GM21723 (cell line): Measurements from ENCODE around the gene DAPK1.

Experiments used
- ATAC-seq: cut with Tn5 transposase; IDR thresholded peaks from one replicate; pipeline ENCODE4 v1.9.1; 2021; ENCODE audit warnings: mild to moderate bottlenecking, moderate library complexity; ENCODE audit not compliant: unreplicated experiment

Gene DAPK1

DNA sequence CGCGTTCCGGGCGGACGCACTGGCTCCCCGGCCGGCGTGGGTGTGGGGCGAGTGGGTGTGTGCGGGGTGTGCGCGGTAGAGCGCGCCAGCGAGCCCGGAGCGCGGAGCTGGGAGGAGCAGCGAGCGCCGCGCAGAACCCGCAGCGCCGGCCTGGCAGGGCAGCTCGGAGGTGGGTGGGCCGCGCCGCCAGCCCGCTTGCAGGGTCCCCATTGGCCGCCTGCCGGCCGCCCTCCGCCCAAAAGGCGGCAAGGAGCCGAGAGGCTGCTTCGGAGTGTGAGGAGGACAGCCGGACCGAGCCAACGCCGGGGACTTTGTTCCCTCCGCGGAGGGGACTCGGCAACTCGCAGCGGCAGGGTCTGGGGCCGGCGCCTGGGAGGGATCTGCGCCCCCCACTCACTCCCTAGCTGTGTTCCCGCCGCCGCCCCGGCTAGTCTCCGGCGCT, at the start of gene DAPK1:
TSS of gene DAPK1 (plus strand) at position 264 of the 442 bp plus-strand sequence. CDS start 1,211 bp downstream, outside the sequence.
- peak; percentile 53 for ATAC-seq

DNA sequence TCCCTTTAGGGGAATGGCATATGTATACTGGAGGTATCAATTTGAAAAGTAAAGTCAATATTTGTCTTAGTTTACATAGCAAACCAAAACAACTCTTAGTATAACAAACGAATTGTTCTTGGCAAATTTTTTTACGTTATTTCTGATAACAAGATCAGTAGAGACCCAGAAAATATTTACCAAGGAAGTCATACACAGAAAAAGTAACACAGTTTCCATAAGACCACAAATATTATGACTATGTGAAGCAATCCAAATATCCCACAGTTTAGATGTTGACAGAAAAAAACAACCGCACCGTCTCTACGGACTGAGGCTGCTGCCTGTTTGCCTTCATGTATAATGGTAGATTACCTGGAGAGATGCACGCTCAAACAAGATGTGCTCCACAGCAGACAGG, 46.5 kb upstream of the DAPK1 start:
- ATAC-seq: no peak

DNA sequence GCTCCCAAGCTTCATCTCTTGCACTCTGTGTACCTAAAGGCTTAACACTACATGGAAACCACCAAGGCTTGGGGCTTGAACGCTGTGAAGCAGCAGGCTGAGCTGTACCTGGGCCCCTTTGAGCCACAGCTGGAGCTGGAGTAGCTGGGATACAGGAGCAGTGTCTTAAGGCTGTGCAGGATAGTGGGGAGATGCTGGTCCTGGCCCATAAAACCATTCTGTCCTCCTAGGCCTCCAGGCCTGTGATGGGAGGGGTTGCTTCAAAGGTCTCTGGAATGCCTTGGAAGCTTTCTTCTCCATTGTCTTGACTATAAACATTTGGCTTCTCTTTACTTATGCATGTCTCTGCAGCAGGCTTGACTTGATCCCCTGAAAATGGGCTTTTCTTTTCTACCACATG, 42.3 kb upstream of the DAPK1 start:
- no peak for ATAC-seq

DNA sequence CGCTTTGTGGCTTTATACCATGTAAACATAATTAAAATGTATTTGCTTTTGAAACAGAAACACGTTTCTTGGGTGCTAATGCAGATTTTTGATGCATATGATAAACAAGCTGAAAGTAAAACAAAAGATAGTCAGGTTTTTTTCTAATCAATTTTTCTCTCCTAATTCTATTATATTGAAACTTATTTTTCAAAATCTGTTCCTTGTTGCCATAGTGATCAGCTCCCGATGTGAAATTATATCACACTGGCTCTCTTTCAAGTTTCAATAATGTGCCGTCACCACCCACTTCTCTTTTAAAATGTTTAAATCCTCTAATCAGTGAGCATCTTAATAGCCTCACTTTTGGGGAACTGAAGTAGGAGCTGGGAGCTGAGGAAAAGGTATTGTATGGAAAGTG, 36.4 kb upstream of the DAPK1 start:
- ATAC-seq: no peak

DNA sequence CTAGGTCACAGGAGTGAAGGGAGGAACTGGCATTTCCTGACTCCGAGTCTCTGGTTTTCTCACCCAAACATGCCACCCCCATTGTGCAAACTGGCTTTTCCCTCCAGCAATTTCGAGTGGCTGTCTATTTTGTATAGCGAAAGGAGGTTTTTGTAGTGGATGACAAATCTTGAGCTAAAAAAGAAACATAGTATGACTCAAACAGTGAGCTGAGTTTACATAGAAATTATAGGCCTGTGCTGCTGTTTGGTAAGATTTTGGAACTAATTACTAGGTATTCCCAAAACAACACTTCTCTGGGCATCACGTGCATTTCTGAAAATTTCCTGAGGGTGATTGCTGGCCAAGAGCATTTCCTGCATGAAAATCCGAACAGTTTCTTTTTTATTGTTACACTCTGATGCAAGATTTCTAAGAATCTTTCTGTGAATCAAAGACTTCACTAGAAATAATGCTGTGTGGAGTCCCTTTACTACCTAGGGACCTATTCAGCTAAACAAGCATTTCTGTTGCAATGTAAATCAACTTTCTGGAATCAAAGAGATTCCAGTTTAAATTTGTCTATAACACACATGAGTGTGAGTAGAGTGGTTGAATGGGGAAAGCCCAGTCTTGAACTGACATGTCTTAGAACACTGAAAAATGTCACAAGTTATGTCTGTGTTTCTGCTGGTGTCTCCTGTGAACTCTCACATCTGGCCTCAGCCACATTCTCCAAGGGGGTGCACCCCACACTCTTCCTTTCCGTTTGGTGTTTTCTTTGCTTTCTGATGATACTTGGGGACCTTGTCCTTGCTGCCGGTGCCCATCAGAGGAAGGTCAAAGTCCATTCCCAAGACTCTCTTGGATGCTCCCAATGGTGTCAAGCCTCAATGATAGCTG, 33.3 kb upstream of the DAPK1 start:
- peak; percentile 80 for ATAC-seq

DNA sequence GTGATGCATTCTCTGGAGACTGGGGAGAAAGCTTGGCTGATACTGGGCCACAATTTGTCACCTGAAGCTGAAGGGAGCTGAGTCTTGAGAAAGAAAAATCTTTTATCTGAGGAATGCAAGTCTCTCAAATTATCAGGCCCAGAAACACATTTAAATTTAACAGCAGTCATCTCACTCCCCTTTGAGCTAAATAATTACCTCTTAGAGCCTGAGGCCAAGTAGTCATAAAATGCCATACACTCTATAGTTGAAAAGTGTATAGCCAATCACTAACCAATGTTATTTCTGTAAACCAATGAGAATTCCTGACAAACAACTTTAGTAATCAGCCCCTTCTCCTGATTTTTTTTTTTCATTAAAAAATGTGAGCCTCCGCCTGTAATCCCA, 32.7 kb upstream of the DAPK1 start:
- ATAC-seq: no peak

DNA sequence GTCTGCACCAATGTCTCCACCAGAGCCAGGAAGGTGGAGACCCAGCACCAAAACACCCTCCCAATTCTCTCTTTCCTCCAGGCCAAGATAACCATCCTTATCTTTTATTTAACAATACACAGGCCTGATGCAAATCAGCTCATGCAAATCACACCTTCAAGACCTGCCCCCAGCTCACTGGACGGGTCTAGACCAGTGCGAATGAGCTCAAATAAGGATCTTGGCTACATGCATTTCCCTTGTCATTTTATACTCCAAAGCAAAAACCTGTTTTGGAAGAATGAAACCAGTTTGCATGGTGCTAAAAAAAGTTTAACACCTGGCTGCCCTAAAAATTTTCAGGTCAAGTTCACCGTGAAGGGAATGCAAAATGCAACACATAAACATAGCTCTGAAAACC, 31.9 kb upstream of the DAPK1 start:
- no peak for ATAC-seq

DNA sequence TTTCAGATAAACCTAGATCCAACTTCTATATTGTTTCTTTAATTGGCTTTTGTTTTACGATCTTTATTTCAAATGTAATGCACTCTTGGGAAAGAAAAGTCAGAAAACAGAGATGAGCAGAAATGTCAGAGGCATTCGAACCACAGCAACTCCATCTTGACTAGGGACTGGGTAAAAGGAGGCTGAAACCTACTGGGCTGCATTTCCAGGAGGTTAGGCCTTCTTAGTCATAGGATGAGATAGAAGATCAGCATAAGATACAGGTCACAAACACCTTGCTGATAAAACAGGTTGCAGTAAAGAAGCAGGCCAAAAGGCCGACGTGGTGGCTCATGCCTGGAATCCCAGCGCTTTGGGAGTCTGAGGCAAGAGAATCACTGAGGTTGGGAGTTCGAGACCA, 30.5 kb upstream of the DAPK1 start:
- ATAC-seq: no peak

DNA sequence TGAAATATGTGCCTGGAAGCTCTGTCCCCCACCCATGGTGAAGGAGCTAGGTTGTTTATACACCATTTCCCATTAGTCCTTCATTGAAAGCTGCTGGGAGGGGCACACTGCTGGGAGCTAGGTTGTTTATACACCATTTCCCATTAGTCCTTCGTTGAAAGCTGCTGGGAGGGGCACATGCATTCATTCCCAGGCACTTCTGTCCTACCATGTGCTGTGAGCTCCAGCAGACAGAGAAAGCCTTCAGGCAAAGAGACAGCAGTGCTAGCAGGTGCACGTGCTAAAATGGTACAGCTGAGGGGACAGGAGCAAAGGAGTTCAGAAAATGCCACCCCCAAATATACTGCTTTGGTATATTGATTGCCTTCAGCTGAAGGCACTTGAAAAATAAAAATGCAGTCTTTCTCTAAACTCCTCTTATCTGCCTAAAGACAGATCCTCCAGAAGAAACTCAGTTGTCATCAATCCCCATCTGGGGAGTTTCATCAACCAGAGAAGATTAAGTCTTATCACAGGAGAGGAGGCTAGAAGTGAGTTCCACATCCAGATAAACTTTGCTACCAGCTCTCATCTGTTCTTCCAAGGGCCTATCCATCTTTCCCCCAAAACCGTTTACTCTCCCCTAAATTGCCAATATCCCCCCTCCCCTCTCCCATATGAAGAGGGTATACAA, 27.7 kb upstream of the DAPK1 start:
- ATAC-seq: no peak

DNA sequence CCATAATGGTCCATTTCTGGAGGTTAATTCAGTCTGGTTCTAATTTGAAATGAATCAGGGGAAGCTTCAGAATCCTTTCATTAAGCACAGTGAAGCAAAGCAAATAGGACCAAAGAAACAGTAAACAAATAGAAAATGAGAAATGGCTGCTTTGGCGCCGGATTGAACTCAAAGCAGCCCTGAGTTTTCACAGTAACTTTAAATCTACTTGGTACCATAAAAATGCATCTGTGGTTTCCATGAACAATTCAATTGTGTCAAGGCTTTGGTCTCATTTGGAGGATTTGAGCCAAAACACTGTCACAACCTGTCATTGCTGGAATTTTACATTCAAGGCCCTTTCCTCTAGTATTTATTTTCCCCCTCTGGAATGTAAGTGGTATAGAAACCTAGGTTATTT, 25.9 kb upstream of the DAPK1 start:
- ATAC-seq: no peak

DNA sequence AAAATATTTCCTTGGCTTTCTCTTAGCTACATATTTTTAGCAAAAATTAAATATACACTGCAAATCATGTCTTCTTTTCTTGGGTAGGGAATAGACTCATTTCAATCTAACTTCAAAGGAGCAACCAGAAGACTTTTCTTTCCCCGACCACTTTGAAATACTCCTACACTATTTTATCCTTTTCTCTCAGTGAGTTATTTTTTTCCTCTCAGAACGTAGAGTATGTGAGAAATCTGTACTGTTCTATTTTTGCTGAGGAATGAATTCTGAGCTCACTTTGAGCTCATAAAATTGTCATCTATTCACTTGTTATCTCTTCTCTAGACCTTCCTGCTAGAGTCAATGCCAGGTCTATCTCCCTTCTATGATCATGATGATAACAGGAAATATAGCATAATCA, 22.2 kb upstream of the DAPK1 start:
- ATAC-seq: no peak

DNA sequence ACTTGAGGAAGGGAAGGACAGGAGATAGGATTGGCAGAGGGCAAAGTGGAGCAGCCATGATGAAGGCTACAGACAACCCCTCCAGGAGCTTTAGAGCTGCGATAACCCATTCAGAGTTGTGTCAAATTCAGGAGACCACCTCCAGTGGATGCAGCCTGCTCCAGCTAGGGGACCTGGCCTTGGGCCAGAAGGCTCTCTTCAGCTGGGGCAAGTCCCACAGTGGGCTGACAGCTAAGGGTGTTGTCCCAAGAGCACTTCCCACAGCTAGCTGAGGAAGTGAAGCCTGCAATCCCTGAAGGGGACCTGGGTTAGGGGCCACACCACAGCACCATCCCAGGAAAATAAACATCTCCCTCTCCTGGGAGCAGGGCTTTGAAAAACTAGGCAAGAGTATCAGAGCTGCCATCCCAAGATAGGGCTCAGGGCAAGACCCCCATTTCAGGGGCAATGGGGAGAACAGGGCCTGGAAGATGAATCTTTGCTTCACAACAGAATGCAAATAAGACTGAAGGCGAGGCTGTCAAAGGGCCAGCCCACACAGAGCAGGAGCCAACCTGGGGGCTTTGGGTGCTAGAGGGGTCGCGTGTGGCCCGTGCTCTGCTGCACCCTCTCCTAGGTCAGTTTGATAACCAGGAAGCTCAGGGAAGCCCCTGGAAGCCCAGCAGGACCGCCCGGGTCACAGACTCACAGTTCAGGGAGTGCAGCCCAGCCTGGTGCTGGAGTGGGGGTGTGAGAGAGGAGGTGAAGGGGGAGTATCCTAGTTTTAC, 19.3 kb upstream of the DAPK1 start:
- ATAC-seq: no peak

DNA sequence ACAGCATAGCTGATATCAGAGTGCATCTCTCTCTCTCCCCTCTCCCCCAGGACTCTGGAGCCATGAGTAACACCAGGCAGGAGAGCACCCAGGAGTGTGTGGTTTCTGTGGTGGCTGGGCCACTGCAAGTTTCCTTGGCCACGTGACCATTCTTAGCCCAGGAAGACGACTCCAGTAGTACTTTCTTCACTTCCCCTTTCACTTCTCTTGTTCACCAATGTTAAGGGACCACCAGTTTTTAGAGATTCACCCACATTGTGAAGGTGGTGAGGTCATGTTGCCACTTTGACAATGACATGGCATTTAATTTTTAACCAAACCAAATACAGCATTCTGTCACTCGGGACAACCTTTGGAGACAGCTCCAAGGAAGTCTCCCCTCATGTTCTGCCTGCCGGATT, 17.9 kb upstream of the DAPK1 start:
- peak; percentile 92 for ATAC-seq

DNA sequence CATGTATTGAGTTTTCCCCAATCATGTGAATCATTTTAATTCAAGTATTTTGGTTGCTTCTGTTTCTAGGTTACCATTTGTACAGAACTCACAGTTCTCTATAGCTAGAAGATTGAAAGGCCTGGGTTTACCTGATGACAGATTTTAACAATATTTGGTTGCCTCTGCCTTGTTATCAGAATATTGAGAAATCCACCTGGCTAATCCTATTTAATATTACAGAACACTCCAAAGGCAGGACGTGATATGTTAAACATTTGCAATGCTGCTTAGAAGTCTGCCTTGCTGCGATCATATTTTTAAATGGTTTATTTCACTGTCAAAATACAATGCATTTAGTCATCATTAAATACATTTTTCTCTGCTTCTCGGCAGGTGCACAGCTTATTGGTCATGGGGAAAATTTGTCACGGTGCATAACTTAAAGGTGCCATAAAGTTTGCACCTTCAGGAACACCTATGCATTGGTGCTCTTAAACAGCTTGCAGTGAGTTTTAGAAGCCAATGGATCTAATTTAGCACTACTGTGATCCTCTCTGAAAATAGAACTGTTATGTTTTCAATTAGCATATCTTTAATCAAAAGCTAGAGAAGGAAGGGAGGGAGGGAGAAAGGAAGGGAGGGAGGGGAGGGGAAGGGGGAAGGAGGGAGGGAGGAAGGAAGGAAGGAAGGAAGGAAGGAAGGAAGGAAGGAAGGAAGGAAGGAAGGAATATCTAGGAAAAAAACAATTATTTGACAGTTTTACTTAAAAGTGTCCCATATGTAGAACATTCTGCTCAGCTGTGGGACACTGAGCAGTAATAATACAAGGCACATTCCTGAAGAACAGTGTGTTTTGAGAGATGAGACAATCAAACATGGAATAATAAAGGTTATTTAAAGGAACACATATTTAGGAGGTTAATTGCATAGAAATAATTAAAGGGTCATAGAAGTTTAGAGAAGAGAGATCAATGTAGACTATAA, 15.5 kb upstream of the DAPK1 start:
- no peak for ATAC-seq

DNA sequence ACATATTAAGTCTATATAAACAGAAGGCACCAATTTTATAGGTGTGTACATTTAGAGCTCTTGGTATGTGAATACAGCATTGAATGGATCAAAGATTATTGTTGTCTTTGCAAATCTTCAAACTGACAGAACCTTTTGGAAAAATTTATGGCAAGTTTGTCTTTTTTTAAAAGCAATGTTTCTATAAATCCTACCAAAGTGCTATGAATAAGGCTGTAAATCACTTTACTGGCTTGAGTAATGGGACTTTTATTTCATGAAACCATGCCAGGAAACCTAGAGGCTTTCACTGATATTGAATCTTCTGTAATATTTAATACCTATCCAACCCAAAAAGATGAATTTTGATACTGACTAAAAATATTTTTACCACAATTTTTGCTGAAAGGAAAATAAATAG, 7.4 kb upstream of the DAPK1 start:
- no peak for ATAC-seq

DNA sequence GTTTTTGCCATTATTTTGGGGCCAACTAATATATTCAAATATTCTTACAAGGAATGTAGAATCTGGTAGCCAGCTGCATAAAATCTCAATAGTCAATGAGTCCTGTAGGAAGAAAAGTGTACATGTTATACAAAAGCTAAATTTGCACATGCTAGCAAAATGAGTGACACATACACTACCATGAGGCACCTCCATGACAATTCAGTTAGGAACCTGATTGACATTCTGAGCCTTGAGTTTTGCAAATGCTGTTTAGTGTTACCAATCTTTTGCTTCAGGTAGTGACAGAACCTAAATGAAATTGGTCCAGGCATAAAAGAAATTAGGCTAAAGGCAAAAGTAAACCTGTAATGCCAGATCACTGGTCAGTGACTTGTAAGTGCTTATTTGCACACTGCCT, 6.8 kb upstream of the DAPK1 start:
- no peak for ATAC-seq

DNA sequence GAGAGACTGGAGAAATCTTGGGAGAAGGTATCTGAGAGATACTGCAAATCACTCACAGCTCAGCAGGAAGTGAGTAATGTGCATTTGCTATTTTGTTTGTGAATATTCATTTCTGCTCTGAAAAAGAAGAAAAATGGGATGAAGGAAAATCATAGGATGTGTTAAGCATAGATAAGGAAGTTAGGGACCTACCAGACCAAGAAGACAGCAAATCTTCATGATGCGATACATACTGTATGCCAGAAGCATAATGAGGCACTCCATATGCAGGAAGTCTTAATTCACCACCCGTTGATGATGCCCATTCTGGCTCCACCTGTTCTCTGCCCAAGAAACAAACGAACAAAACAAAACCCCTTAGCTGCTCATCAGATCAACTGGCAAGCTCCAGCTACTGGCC, 6.1 kb upstream of the DAPK1 start:
- no peak for ATAC-seq

DNA sequence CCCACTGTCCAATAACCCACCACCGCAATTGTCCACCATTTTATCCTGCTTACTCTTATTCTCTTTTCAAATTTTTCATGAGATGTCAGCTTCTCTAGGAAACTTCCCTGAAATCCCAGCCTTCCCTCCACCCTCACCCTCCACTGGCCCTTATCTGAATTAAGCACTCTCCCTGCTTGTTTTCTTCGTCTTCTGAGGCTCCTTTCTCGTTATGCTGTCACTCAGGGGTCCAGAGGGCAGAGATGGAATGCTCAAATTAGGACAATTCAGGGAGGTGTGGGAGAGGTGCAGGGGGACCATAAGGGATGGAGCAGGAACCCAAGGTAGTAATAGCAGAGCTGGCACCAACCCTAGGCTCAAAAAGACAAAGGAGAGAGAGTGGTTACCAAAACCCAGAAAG, 5.0 kb upstream of the DAPK1 start:
- ATAC-seq: no peak

DNA sequence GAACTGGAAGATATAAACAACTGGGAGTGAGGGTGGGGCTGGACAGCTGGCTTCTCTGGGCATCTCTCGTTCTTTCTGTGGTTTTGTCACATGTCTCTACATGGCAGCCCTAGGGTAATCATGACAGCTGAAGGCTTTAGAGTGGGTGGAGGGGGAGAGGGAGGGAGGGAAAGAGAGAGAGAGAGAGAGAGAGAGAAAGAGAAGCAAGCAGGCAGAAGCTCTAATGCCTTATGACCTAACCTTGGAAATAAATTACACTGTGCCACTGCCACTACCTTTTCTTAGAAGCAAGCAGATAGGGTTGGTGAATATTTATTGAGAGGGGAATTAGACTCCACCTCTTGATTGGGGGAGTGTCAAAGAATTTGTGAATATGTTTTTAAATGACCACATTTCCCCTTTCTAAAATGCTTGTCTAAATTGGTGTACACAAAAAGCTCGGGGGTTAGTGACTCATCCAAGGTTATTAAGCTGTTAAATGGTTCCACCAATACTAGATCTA, 2.6 kb upstream of the DAPK1 start:
- ATAC-seq: no peak

DNA sequence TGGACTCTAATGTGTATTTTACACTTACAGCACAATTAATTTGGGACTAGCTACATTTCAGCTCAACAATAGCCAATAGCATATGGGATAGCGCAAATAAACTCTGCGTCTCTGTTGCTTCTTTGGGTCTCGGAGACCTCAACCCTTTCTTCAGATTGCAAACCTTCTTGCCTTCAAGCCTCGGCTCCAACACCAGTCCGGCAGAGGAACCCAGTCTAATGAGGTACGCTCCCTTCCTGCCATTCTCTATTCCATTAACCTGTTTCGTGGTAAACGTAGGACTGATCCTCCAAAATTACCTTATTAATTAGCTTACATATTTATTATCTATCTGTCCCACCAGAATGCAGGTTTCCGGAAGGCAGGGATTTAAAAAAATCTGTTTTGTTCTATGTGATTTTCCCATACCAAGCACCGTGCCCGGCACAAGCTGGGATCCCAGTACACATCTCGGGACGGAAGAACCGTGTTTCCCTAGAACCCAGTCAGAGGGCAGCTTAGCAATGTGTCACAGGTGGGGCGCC, 525 bp upstream of the DAPK1 start:
- no peak for ATAC-seq
